ENCODE data around the gene EEIG1.

DNA sequence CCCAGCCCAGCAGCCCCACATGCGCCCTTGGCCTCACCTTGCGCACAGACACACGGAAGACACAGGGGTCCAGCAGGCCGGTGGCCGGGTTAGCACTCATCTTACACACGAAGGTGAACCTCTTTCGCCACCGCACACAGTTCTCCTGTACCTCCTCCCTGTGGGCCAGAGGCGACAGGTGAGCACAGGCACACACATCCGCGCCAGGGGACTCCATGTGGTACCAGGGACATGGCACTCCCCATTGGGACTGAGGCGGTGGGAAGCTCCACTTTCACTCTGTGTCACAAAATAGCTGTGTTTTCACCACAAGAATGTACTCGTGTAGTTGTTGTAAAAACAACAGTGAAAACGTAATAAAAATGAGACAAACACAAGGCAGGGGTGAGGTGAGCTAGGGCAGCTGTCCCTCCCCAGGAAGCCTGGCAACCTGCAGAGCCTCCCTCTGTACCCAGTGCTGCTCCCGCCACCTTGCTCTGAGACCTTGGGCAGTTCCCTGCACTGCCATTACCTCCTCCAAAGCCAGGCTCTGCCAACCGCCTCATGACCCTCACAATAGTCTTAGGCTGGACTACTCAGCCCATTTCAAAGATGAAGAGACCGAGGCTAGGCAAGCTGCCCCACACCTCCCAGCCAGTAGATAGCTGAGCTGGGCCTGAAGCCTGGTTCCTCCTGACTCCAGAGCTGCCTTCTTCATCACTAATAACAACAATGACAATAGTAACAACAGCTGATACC, 26.9 kb downstream of the EEIG1 start:
- TF ChIP-seq LEF1 (IDR thresholded peaks at IDR 0.05; ENCODE audit: borderline replicate concordance) (no peak), SUZ12 (IDR thresholded peaks at IDR 0.05) (no peak), FOXM1 (IDR thresholded peaks at IDR 0.05; ENCODE audit: borderline replicate concordance) (no peak), TARDBP (IDR thresholded peaks at IDR 0.05) (no peak)
